Stimulated activated CD4-positive, alpha-beta T cell treated with anti-CD3 and anti-CD28 coated beads, Interleukin-4, amount 100 ng/mL, for 1 hour (primary cell): ENCODE data around the gene FAM151A.

Experiments used
- DNase-seq: peaks from one replicate; pipeline ENCODE4 v3.0.0-alpha.2; 2020

FAM151A gene

DNA sequence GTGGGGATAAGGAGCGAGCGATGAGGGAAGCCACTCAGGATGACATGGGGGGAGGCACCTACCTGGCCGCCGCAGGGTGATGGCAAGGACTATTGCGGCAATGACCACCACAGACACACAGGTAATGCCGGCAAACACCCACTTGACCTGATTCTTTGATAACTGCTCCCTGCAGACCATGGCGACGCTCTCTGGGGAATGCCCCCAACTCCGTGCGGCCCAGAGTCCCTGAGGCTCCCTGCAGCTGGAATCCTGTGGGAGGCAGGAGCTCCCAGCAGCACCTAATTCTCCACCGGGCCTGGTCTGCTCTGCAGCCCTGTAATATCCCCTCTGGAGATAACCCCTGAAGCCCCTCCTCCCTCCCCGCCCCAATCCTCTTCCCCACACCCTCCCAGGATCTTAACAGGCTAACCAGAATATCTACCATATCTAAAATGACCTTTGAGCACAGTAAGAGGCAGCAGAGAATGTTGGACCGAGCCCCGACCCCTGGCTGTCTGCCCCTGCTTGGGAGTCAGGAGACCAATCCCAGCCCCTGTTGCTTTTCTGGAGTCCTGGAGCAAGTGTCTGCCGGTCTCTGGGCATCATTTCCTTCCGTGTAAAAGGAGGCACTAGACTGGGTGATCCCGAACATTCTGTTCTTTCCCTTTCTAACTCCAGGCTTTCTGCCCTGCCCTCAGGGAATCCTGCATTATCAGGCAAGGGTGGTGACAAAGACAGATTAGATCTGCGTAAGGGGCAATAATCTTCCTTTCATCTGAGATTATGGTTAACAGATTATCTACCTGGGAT lies at the start of gene FAM151A:
TSS of gene FAM151A (minus strand) at position 310 of the 792 bp plus-strand sequence. CDS start at position 180, 130 bp downstream.
- no peak for DNase-seq

DNA sequence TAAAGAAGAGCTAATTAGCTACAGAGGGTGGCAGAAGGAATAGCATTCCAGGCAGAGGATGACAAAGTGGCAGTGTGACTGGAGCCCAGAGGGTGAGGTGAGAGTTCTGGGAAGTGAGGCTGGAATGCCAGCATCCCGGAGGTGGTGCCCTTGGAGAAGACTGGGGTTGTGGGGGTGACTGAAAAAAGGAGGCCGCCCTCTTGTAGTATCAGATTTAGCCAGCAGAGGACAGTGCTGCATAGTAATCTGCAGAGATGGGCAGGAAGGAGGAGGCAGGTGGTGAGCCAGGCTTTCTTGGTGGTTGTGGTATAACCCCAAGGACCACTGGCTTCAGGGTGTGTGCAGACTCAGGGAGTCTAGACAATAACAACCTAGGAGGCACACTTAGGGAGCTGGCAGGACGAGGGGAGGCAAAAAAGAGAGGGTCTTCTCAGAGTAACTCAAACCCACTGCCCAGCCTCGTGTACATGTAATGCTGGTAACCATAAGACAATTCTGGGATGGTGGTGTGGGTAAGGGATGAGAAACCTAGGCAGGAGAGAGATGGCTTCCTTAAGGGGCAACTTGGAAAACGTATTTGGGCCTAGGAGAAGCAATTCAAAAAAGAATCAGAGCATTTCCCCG lies 48.8 kb upstream of the FAM151A start:
- peak; percentile 62 for DNase-seq

DNA sequence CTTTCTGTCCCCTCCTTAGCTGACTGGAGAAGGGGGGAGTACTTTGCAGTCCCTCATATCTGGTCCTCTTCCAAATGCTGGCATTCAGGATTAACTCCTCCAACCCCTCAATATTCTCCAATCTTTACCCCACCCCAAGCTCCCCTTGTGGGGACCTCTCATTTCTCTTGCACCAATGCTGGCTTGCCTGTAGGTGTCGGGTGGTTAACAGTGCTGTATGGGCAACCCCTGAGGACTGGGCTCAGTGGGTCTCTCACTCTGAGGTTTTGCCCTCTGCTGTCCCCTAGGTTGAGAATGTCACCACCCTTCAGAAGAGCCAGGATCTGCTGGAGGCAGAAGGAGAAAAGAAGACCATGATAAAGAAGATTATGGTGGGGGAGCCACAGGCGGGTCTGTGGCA lies 45.2 kb upstream of the FAM151A start:
- no peak for DNase-seq

DNA sequence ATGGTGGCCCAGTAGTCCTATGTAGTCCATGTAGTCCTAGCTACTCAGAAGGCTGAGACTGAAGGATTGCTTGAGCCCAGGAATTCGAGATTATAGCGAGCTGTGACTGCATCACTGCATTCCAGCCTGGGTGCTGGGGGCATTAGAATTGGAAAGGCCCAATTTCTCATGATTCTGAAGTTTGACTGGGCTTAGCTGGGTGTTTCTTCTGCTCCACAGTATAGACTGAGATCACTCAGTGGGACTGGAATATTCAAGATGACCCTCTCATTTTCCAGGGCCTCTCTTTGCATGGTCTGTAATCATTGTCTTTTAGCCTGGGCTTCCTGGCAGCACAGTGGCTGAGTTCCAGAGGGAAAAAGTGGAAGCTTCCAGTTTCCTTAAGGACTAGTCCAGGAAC lies 44.5 kb upstream of the FAM151A start:
- DNase-seq, result no peak

DNA sequence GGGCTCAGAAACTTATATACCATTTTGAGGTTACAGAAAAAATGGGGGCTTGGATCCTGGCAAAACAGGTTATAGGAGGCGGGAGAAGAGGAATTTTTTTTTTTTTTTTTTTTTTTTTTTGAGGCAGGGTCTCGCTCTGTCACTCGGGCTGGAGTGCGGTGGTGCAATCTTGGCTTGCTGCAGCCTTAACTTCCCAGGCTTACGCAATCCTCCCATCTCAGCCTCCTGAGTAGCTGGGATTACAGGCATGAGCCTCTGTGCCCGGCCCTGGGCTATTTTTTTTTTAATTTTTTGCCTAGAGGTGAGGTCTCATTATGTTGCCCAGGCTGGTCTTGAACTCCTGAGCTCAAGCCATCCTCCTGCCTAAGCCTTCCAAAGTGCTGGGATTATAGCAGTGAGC lies 43.0 kb upstream of the FAM151A start:
- DNase-seq, result no peak

DNA sequence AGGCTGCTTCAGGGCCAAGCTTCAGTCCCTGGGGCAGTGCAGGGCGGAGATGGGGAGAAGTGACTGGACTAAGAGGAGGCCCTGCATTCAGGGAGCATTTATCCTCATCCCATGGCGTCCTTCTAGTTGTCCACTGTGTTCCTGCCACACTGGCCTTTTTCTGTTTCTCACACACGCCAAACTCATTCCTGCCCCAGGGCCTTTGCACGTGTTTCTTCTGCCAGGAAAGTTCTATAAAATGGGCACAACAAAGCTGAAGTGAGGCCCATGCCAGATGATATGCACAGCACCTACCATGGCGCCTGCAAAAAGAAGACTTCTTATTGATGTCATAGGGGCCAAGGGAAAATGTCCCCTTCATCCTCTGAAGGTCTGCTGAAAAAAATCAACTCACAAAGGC lies 42.5 kb upstream of the FAM151A start:
- DNase-seq, result no peak

DNA sequence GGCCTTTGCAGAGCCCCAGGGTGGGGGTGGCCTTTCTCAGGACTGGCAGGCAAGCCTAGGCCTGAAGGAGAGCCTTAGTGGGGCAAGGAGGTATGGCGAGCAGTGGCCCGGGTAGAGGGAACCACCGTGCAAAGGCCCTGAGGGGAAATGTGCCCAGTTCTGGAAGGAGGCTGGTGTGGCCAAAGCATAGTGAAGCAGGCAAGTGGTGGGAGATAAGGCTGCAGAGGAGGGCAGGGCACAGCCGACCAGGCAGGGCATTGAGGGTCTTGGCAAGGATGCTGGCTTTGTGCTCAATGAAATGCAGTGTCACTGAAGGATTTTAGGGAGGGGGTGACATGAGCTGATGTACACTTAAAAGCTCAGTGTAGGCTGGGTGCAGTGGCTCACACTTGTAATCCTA lies 41.0 kb upstream of the FAM151A start:
- no peak for DNase-seq

DNA sequence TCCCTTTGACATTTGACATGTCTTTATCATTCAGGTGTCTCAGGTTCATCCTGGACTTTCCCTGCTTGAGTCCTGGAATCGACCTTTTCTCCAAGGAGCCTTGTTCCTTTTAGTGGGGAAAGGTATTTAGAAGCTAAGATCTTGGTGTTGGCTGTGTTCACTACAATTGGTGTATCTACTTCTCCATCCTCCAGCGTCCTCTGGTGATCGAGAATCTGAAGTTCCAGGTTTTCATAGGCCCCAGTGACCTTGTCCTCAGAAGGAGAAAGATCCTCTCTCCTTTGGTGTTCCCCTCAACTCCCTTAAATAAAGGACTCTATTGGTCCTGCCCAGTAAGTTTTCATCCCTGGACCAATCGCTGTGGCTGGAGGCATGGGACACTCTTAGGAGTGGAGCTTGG lies 40.4 kb upstream of the FAM151A start:
- no peak for DNase-seq

DNA sequence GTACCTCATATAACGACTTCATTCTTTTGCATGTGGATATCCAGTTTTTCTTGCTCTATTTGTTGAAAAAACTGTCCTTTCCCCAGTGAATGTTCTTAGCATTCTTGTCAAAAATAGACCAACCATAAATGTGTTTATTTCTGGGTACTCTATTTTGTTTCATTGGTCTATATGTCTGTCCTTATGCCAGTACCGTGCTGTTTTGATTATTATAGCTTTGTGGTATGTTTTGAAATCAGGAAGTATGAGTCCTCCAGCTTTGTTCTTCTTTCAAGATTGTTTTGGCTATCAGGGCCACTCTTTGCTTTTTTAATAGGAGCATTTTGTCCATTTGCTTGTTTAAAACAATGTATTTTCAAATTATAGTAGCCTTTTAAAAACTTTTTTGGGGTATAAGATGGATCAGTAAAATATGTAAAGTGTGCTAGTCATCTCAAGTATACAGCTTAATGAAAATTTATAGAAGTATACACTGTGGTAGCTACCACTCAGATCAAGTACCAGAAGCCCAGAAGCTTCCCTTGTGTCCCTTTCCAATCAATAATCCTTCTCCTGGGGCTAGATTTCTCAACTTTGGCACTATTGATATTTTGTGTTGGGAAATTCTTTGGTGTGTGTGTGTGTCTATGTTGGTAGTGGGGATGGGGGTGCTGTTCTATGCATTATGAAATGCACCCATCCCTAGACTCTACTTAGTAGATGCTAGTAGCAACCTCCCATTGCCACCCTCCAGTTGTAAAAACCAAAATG lies 35.0 kb upstream of the FAM151A start:
- DNase-seq, result no peak

DNA sequence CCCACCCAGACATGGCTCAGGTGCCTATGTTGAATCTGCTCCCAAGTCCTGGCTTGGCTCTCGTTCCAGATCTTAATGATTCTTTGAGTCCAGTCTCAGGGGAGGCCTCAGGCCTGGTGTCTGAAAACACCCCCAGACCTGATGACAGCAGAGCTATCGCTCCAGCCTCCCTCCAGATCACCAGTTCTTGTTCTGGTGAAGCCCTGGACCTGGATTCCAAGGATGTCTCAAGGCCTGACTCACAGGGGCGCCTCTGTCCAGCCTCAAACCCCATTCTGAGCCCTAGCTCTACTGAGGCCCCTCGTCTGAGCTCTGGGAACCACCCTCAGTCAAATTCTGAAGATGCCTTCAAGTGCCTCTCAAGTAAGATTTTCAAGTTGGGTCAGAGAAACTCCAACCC lies 29.7 kb upstream of the FAM151A start:
- DNase-seq, result no peak

DNA sequence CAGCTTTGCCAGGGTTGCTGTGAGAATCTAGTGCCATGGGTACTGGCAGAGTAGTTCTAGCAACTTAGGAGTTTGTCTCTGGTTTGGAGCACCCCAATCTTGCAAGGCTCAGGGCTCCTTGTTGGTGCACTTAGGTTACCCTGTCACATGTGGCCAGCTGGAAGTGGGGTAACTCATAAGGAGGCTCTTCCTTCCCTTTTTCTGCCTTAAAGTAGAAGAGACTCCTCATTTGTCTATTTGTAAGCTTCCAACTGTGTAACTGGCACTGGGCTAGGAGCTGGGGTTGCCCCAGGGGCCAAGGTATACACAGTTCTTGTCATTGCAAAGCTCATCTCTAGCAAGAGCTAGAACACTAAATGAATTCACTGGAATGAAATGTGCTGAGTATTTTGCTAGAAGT lies 28.8 kb upstream of the FAM151A start:
- no peak for DNase-seq

DNA sequence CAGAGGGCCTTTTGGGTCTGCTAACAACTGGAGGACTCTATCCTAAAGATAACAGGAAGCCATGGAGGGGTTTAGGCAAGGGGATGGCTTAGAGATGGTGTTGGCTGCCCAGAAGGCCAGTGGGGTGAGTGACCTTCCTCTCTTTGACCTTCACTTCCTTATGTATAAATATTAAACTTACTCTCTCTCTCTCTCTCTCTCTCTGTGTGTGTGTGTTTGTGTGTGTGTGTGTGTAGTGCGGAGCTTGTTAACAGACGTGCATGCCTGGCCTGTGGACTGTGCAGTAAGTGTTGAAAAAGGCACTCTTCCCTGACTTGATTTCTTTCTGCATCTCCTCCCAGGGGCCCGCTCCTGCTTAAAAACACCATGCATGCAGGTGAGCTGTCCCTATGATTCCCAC lies 28.3 kb upstream of the FAM151A start:
- no peak for DNase-seq

DNA sequence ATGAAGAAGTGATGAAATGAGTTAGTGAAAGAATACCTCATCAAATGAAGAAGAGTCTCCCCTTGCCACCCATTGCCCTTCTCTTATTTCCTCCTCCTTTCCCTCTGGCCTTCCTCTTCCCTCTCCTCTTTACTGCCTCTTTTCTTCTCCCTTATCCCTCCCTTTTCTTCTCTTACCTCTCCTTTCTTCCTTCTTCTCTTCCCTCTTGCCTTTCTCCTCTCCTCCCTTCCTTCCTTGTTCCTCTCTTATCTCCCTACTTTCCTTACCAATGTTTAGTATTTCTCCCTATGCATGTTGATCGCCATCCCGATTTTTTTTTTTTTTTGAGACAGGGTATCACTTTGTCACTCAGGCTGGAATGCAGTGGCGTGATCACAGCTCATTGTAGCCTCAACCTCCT lies 27.1 kb upstream of the FAM151A start:
- DNase-seq, result no peak

DNA sequence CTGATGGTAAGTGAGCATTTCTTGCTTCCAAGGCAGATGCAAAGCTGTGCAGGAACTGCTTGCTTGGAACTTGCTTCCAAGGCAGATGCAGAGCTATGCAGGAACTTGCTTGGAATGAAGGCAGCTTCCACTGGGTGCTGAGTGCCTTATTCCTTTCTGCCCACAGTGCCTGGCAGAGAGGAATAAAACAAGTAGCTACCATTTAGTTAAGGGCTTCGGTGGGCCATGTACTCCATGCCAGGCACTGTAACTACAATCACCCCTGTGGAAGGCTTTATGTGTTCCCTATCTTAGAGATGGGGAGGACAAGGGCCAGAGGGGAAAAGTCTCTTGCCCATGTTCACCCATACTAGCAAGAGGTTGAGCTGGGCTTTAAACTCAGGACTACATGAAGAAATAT lies 26.6 kb upstream of the FAM151A start:
- DNase-seq, result no peak

DNA sequence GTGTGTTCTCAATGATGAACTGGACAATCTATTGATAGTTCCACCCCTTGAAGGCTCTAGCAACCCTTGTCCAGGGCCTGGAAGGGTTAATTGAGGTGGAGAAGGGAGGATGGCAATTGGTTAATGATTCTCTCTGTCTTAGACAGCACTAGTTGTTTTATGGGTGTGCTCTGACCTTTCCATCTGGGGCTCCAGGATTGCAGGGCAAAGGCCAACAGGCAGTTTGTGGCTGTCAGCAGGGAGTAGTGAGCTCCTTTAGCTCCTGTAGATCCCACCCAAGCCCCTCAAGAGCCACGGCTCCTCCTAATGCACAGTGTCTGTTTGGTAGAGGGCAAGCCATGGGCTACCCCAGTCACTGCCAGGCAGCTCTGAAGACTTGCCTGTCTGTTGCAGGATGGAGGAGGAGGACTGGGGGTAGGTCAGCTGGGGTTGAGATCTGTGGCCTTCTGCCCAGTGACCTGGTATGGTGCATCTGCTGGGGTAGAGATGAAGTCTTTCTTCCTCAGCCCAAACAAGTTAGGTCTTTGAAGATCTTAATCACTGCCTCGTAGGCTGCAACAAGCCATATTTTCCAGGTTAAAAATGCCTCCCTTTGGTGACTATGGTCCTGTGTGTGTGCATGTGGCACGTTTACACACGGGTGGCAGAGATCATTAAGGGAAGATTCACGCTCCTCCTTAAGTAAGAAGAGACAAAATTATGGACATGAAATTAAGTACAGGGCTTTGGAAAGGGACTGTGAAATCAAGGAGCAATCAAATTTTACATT lies 26.0 kb upstream of the FAM151A start:
- DNase-seq, result no peak

DNA sequence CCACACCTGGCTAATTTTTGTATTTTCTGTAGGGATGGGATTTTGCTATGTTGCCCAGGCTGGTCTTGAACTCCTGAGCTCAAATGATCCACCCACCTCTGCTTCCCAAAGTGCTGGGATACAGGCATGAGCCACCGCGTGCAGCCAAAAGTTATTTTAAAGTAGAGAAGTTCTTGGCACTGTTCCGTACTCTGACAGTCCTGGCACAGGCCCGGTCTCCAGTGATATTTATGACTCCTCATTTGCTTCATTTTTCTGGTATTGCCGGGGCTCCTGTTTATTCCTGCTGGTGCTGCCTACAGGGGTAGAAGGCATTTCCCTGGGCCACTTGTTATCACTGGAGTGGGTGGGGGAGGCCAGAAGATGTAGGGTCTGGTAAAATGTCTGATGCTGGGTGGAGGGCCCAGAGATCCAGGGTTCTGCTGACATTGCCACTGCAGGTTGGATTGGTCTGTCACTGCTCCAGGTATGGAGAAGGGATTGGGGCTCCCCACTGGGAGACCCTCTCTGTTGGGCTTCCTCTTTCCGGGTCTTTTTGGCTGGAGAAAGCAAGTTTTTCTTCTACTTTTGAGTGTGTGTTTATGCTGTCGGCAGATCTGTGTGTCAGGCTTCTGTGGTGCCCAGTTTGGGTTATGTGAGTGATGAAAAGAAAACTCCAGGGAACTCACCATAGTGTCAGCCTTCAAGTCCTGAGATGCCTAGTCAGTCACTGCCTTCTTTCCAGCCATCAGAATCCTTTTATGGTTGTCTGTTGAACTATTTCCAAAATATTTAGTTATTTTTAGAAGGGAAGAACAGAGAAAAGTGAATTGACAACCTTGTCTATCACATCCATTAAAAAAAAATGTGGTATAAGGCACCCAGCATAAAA lies 22.7 kb upstream of the FAM151A start:
- no peak for DNase-seq

DNA sequence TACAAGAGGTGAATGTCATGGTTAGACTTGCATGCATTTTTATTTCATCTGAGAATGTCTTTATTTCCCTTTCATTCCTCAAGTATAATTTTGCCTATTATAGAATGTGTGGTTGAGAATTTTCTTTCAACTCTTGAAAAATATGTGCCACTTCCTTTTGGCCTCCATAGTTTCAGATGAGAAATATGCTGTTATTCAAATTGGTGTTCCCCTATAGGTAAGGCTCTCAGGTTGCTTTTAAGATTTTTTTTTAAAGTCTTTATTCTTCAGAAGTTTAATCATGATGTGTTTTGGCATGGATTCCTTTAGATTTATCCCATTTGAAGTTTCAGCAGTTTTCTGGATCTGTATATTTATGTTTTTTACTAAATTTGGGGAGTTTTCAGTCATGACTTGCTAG lies 20.4 kb upstream of the FAM151A start:
- no peak for DNase-seq

DNA sequence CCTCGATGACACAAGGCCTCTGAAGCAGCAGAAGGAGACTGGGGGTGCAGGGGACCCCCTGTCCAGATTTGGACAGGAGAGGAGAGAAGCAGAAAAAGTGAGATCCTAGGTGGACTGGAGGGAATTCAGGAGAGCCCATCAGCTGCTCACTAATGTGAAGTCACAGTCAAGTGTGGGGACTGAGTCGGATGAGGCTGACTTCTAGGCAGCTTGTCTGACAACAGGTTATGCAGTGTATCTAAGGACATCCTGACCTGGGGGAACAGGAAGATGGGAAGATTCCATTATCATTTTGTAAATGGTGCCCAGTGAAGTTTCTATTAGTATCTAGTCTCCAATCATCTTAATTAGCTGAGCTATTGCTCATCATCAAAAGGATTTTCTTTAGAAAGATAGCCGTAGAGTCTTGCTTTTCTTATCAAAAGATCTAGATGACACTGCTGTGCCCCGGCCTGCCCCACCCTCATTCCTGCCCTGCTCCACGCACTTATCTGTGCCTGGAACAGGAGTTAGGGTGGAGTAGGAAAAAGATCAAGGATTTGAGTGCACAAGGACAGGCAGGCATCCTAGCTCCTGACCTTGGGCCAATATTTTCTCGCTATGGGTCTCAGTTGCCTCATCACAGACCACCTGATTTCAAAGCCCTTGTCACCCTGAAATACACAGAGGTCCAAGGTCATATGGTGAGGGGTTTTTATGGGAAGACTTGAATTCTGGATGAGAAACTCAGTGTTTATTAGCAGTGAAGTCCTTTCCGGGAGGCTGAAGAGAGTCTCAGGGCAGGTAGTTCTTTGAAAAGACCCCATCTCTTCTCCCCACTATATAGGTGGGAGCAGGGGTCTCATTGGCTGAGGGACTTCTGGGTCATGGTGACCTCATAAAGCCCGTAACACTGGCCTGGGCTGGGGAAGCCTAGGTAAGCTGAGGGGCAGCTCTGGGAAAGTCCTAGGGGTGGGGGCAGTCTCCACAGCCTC lies 17.8 kb upstream of the FAM151A start, which contains the start of gene MROH7:
TSS of gene MROH7 (plus strand) at position 924 of the 974 bp plus-strand sequence. CDS start 11,141 bp downstream, outside the sequence.
- no peak for DNase-seq

DNA sequence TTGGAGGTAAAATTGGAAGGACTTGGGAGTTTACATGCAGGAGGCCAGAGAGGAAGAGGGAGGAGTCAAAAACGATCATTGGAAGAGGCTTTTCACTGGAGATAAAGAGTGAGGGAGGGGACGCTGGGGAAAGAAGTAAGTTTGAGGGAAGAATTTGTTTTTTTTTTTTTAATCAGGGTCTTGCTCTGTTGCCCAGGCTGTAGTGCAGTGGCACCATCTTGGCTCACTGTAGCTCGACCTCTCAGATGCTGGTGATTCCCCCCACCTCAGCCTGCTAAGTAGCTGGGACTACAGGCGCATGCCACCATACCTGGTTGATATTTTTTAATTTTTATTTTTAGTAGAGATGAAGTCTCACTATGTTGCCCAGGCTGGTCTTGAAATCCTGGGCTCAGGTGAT lies 17.0 kb upstream of the FAM151A start:
- DNase-seq, result no peak
